GM18499 (cell line): ENCODE data around the gene CASP8.

ENCODE experiments used
- ATAC-seq: cut with Tn5 transposase; IDR thresholded peaks from one replicate; pipeline ENCODE4 v1.9.1; 2021; ENCODE audit warnings: moderate number of reproducible peaks; ENCODE audit not compliant: insufficient read depth, unreplicated experiment

Gene CASP8

GRCh38 chr2:201320257-201320656 lies 59.9 kb downstream of the CASP8 start:
- no peak for ATAC-seq

GRCh38 chr2:201320701-201321100 lies 60.4 kb downstream of the CASP8 start:
- no peak for ATAC-seq

- no peak for ATAC-seq
Measured at GRCh38 chr2:201322772-201323171, 62.4 kb downstream of the CASP8 start.

GRCh38 chr2:201327678-201328077 lies 67.3 kb downstream of the CASP8 start:
- no peak for ATAC-seq

GRCh38 chr2:201329409-201329808 lies 69.1 kb downstream of the CASP8 start:
- ATAC-seq, result no peak
